Measurements from ENCODE around the gene SUZ12.

Gene SUZ12

DNA sequence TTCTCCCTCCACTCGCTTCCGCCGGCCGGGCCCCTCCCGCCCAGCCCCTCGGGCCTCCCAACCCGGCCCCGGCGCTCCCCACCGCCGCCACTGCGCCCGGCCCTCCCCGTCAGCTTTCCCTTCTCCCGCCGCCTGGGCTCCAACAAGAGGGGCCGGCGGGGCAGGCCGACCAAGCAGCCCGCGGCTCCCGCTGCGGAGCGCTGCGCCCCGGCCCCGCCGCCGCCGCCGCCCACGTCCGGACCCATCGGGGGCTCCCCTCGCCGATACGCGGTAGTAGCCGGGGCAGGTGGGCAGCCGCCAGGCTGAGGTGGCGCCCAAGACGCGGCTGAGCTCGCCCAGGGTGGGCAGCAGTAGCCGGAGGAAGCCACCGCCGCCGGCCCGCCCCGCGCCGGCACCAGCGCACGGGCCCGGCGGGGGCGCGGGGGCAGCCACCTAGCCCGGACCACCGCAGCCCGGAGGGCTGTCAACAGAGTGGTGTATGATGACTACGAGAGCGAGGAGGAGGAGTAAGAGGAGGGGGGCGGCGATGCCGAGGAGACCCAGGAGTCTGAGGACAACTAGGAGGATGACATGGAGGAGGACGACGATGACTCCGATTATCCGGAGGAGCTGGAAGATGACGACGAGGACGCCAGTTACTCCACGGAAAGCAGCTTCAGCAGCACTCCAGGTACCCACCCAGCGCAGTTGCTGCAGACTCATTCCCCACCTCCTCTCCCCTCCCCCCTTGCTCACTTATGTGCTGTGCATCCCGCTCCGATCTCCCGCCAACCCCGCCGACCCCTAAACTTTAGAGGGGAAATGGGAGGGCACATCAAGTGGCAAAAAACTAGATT is 70.9 kb downstream of the SUZ12 start (continued):
- no peak for TF ChIP-seq ZNF530 (tag by site-specific recombination; IDR thresholded peaks at IDR 0.05; ENCODE audit: low read depth)
- peak; percentile 66 for TF ChIP-seq ZEB2 (tag by site-specific recombination; IDR thresholded peaks at IDR 0.05)
- TF ChIP-seq, protein P1, sequence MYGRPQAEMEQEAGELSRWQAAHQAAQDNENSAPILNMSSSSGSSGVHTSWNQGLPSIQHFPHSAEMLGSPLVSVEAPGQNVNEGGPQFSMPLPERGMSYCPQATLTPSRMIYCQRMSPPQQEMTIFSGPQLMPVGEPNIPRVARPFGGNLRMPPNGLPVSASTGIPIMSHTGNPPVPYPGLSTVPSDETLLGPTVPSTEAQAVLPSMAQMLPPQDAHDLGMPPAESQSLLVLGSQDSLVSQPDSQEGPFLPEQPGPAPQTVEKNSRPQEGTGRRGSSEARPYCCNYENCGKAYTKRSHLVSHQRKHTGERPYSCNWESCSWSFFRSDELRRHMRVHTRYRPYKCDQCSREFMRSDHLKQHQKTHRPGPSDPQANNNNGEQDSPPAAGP (tag by site-specific recombination; IDR thresholded peaks at IDR 0.05) = peak; percentile 52
- no peak for TF ChIP-seq ZNF561 (tag by site-specific recombination; IDR thresholded peaks at IDR 0.05; ENCODE audit: borderline replicate concordance)
- TF ChIP-seq ZFP3 (tag by site-specific recombination; IDR thresholded peaks at IDR 0.05; ENCODE audit: low read depth) = no peak
- TF ChIP-seq, protein P2, sequence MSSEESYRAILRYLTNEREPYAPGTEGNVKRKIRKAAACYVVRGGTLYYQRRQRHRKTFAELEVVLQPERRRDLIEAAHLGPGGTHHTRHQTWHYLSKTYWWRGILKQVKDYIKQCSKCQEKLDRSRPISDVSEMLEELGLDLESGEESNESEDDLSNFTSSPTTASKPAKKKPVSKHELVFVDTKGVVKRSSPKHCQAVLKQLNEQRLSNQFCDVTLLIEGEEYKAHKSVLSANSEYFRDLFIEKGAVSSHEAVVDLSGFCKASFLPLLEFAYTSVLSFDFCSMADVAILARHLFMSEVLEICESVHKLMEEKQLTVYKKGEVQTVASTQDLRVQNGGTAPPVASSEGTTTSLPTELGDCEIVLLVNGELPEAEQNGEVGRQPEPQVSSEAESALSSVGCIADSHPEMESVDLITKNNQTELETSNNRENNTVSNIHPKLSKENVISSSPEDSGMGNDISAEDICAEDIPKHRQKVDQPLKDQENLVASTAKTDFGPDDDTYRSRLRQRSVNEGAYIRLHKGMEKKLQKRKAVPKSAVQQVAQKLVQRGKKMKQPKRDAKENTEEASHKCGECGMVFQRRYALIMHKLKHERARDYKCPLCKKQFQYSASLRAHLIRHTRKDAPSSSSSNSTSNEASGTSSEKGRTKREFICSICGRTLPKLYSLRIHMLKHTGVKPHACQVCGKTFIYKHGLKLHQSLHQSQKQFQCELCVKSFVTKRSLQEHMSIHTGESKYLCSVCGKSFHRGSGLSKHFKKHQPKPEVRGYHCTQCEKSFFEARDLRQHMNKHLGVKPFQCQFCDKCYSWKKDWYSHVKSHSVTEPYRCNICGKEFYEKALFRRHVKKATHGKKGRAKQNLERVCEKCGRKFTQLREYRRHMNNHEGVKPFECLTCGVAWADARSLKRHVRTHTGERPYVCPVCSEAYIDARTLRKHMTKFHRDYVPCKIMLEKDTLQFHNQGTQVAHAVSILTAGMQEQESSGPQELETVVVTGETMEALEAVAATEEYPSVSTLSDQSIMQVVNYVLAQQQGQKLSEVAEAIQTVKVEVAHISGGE (tag by site-specific recombination; conservative IDR thresholded peaks at IDR 0.05; ENCODE audit: low read depth) = peak; percentile 53
- no peak for TF ChIP-seq ZNF837 (tag by site-specific recombination; IDR thresholded peaks at IDR 0.05)
- TF ChIP-seq ZNF239 (tag by site-specific recombination; IDR thresholded peaks at IDR 0.05) = no peak
- TF ChIP-seq ZNF585B (tag by site-specific recombination; IDR thresholded peaks at IDR 0.05) = no peak
- TF ChIP-seq, protein P3, sequence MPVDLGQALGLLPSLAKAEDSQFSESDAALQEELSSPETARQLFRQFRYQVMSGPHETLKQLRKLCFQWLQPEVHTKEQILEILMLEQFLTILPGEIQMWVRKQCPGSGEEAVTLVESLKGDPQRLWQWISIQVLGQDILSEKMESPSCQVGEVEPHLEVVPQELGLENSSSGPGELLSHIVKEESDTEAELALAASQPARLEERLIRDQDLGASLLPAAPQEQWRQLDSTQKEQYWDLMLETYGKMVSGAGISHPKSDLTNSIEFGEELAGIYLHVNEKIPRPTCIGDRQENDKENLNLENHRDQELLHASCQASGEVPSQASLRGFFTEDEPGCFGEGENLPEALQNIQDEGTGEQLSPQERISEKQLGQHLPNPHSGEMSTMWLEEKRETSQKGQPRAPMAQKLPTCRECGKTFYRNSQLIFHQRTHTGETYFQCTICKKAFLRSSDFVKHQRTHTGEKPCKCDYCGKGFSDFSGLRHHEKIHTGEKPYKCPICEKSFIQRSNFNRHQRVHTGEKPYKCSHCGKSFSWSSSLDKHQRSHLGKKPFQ (tag by site-specific recombination; IDR thresholded peaks at IDR 0.05) = no peak
- no peak for TF ChIP-seq ZBTB1 (tag by site-specific recombination; IDR thresholded peaks at IDR 0.05)
- peak; percentile 83 for TF ChIP-seq ZBTB17 (tag by site-specific recombination; IDR thresholded peaks at IDR 0.05)
- TF ChIP-seq YY1 (tag by site-specific recombination; IDR thresholded peaks at IDR 0.05) = no peak
- TF ChIP-seq SP7 (tag by site-specific recombination; IDR thresholded peaks at IDR 0.05) = peak; percentile 51
- no peak for TF ChIP-seq BCL11A (tag by site-specific recombination; IDR thresholded peaks at IDR 0.05; ENCODE audit: low read depth)
- TF ChIP-seq ZNF202 (tag by site-specific recombination; IDR thresholded peaks at IDR 0.05; ENCODE audit: borderline replicate concordance) = no peak
- TF ChIP-seq ZNF610 (tag by site-specific recombination; IDR thresholded peaks at IDR 0.05; ENCODE audit: borderline replicate concordance) = no peak
- 0 out of 2 replicates have a peak, but pooled peaks have one; percentile 47 for TF ChIP-seq ZNF677 (tag by site-specific recombination; IDR thresholded peaks at IDR 0.05)
- TF ChIP-seq CTCF (tag by site-specific recombination; IDR thresholded peaks at IDR 0.05) = no peak
- no peak for TF ChIP-seq ZXDB (tag by site-specific recombination; IDR thresholded peaks at IDR 0.05)
- TF ChIP-seq ZNF501 (tag by site-specific recombination; IDR thresholded peaks at IDR 0.05) = peak; percentile 54; the same call in 1 of the 2 replicates
- TF ChIP-seq KLF9 (tag by site-specific recombination; IDR thresholded peaks at IDR 0.05; ENCODE audit: low read depth) = peak; percentile 39; the same call in 1 of the 2 replicates
- no peak for TF ChIP-seq ZNF404 (tag by site-specific recombination; IDR thresholded peaks at IDR 0.05)
- TF ChIP-seq YY2 (tag by site-specific recombination; IDR thresholded peaks at IDR 0.05) = peak; percentile 53
- no peak for TF ChIP-seq ZBTB21 (tag by site-specific recombination; IDR thresholded peaks at IDR 0.05)
- TF ChIP-seq ZNF114 (tag by site-specific recombination; IDR thresholded peaks at IDR 0.05) = no peak
- TF ChIP-seq ZNF266 (tag by site-specific recombination; IDR thresholded peaks at IDR 0.05; ENCODE audit: low read depth) = no peak
- no peak for TF ChIP-seq ZSCAN16 (tag by site-specific recombination; IDR thresholded peaks at IDR 0.05)
- TF ChIP-seq, protein P4, sequence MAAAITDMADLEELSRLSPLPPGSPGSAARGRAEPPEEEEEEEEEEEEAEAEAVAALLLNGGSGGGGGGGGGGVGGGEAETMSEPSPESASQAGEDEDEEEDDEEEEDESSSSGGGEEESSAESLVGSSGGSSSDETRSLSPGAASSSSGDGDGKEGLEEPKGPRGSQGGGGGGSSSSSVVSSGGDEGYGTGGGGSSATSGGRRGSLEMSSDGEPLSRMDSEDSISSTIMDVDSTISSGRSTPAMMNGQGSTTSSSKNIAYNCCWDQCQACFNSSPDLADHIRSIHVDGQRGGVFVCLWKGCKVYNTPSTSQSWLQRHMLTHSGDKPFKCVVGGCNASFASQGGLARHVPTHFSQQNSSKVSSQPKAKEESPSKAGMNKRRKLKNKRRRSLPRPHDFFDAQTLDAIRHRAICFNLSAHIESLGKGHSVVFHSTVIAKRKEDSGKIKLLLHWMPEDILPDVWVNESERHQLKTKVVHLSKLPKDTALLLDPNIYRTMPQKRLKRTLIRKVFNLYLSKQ (tag by site-specific recombination; IDR thresholded peaks at IDR 0.05; ENCODE audit: borderline replicate concordance) = no peak
- TF ChIP-seq ZNF514 (tag by site-specific recombination; IDR thresholded peaks at IDR 0.05) = no peak
- TF ChIP-seq GLI2 (tag by site-specific recombination; IDR thresholded peaks at IDR 0.05; ENCODE audit: borderline replicate concordance, low read depth) = no peak
- TF ChIP-seq ZNF555 (tag by site-specific recombination; conservative IDR thresholded peaks at IDR 0.05) = no peak
